ENCODE data around the gene GLI1.
"Not testable (repeated sequence)": the region's sequence is repeated elsewhere in the genome, so short reads cannot be mapped to it uniquely, and the experiment has no call there.

GLI1 gene

GRCh38 chr12:57487597-57488401 lies 28.2 kb downstream of the GLI1 start, which contains the start of gene MARS1:
MARS1 (plus strand) TSS chr12:57488068; CDS start chr12:57488091, 23 bp downstream.
- H3K4me3 ChIP-seq (ENCODE audit: control insufficient read depth, low read depth, low read length): peak within 1 kb of the TSS; percentile 96
- peak; percentile 85 for DNase-seq (ENCODE audit: low read depth)
- TF ChIP-seq CTCF (IDR thresholded peaks at IDR 0.05; ENCODE audit: control insufficient read depth, insufficient read depth, low read depth, low read length, missing control alignments): no peak

- H3K4me3 ChIP-seq (ENCODE audit: control insufficient read depth, low read depth, low read length): peak overlapping the region; percentile 96
- DNase-seq (ENCODE audit: low read depth): no peak
Observed at GRCh38 chr12:57488402-57489156, 29.0 kb downstream of the GLI1 start.

GRCh38 chr12:57489157-57489641 lies 29.6 kb downstream of the GLI1 start:
- H3K4me3 ChIP-seq (ENCODE audit: control insufficient read depth, low read depth, low read length): peak overlapping the region; percentile 96
- no peak for TF ChIP-seq CTCF (IDR thresholded peaks at IDR 0.05; ENCODE audit: control insufficient read depth, insufficient read depth, low read depth, low read length, missing control alignments)
- no peak for DNase-seq (ENCODE audit: low read depth)

More at GRCh38 chr12:57488402-57489156, 29.0 kb downstream of the GLI1 start:
- TF ChIP-seq CTCF (IDR thresholded peaks at IDR 0.05; ENCODE audit: control insufficient read depth, insufficient read depth, low read depth, low read length, missing control alignments): no peak

GRCh38 chr12:57490126-57490525 lies 30.5 kb downstream of the GLI1 start:
- no peak for DNase-seq (ENCODE audit: low read depth)
- H3K4me3 ChIP-seq (ENCODE audit: control insufficient read depth, low read depth, low read length): no peak overlapping the region
- no peak for TF ChIP-seq CTCF (IDR thresholded peaks at IDR 0.05; ENCODE audit: control insufficient read depth, insufficient read depth, low read depth, low read length, missing control alignments)

- DNase-seq (ENCODE audit: low read depth): no peak
- no peak overlapping the region for H3K4me3 ChIP-seq (ENCODE audit: control insufficient read depth, low read depth, low read length)
- TF ChIP-seq CTCF (IDR thresholded peaks at IDR 0.05; ENCODE audit: control insufficient read depth, insufficient read depth, low read depth, low read length, missing control alignments): no peak
Observed at GRCh38 chr12:57491393-57492280, 32.1 kb downstream of the GLI1 start.

- H3K4me3 ChIP-seq (ENCODE audit: control insufficient read depth, low read depth, low read length); DNase-seq (ENCODE audit: low read depth): not testable (repeated sequence)
Observed at GRCh38 chr12:57495051-57495701, 35.6 kb downstream of the GLI1 start.
